ENCODE data around the gene SLC6A3.

DNA sequence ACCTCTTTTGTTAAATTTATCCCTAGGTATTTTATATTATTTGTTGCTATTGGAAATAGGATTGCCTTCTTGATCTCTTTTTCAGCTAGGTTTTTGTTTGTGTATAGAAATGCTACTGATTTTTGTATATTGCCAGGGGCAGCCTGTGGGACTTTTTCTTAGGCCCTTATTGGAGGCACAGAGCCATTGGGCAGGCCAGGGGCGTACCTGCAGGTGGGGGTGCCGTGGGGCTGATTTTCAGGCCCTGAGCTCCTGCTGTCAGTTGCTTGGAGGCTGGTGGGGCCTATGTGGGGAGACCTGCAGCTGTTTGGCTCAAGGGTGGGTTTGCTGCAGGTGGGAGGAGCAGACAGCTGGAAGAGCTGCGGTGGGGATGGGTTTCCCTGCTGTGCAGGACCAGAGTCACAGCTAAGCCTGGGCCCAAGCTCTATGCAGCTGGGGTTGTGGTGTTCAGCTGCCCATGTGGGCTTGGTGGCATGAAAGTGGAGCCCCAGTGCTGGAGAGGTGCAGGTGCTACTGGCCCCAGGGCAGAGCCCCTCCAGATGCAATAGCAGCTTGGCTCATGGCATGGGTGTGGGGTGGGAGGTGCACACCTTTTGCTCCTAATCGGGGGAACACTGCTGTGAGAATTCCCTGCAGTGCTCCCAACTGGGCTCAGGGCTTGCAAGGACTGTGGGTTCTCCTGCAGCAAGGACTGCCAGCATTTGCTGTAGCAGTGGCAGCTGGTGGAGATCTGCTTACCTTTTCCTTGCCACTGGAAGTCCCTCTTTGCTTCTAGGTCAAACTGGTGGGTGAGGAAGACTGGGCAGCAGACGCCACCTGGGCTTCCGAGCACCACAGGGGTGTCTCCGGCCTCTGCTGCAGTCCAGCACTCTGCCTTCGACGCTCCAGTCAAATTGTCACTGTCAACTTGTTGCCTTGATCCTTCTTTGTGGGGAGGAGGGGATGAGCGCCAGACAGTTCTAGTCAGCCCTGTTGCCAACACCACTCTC, 92.7 kb downstream of the SLC6A3 start:
- TF ChIP-seq POLR2AphosphoS5 (IDR thresholded peaks at IDR 0.05; ENCODE audit: low read depth, low read length) (no peak), POLR2A (IDR thresholded peaks at IDR 0.05; ENCODE audit: low read depth, low read length) (no peak), PAX5 (IDR thresholded peaks at IDR 0.05; ENCODE audit: insufficient read depth, low read length, severe bottlenecking) (no peak)
